ENCODE results near the gene ZDHHC8.

DNA sequence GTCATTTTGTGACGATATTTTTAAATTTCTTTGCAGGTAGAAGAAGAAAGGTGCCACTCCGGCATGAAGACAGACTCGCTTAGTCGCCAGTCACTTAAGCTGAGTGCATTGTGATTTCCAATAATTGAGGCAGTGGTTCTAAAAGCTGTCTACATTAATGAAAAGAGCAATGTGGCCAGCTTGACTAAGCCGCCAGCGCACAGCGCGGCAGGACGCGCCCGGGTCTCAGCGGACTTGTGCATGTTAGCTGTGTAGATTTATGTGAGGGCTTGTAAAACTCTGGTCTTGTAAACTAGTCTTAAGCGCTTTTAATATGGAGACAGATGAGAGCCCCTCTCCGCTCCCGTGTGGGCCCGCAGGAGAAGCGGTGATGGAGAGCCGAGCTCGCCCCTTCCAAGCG, 46.0 kb upstream of the ZDHHC8 start:
- no peak for TF ChIP-seq POLR2A (IDR thresholded peaks at IDR 0.05; ENCODE audit: low read length)
- no peak for TF ChIP-seq CHD2 (IDR thresholded peaks at IDR 0.05; ENCODE audit: low read length, partially characterized antibody)
- TF ChIP-seq, protein P1, sequence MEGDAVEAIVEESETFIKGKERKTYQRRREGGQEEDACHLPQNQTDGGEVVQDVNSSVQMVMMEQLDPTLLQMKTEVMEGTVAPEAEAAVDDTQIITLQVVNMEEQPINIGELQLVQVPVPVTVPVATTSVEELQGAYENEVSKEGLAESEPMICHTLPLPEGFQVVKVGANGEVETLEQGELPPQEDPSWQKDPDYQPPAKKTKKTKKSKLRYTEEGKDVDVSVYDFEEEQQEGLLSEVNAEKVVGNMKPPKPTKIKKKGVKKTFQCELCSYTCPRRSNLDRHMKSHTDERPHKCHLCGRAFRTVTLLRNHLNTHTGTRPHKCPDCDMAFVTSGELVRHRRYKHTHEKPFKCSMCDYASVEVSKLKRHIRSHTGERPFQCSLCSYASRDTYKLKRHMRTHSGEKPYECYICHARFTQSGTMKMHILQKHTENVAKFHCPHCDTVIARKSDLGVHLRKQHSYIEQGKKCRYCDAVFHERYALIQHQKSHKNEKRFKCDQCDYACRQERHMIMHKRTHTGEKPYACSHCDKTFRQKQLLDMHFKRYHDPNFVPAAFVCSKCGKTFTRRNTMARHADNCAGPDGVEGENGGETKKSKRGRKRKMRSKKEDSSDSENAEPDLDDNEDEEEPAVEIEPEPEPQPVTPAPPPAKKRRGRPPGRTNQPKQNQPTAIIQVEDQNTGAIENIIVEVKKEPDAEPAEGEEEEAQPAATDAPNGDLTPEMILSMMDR (IDR thresholded peaks at IDR 0.05): no peak
- TF ChIP-seq PHF8 (IDR thresholded peaks at IDR 0.05; ENCODE audit: borderline replicate concordance, low read depth): no peak
- no peak for TF ChIP-seq EP300 (IDR thresholded peaks at IDR 0.05)
- TF ChIP-seq HMGXB4 (CRISPR knock-in tag; IDR thresholded peaks at IDR 0.05; ENCODE audit: borderline replicate concordance): no peak
- no peak for TF ChIP-seq CEBPB (IDR thresholded peaks at IDR 0.05)
- TF ChIP-seq HEYL (CRISPR knock-in tag; IDR thresholded peaks at IDR 0.05): no peak
- TF ChIP-seq ZFP36 (IDR thresholded peaks at IDR 0.05; ENCODE audit: borderline replicate concordance, partially characterized antibody): no peak
- TF ChIP-seq RFX5 (IDR thresholded peaks at IDR 0.05): no peak
- TF ChIP-seq RCOR1 (IDR thresholded peaks at IDR 0.05; ENCODE audit: low read depth, low read length): no peak
- no peak for TF ChIP-seq USF2 (IDR thresholded peaks at IDR 0.05)
- no peak for TF ChIP-seq HDAC2 (IDR thresholded peaks at IDR 0.05)

Data from A549 (cell line).